NCI-H2196 (cell line): Measurements from ENCODE around the gene EMC10.

Experiments
- DNase-seq: peaks from one replicate; lab custom pipeline; 2025; ENCODE audit not compliant: unreplicated experiment; lab: John Stamatoyannopoulos, UW

The EMC10 gene

DNA sequence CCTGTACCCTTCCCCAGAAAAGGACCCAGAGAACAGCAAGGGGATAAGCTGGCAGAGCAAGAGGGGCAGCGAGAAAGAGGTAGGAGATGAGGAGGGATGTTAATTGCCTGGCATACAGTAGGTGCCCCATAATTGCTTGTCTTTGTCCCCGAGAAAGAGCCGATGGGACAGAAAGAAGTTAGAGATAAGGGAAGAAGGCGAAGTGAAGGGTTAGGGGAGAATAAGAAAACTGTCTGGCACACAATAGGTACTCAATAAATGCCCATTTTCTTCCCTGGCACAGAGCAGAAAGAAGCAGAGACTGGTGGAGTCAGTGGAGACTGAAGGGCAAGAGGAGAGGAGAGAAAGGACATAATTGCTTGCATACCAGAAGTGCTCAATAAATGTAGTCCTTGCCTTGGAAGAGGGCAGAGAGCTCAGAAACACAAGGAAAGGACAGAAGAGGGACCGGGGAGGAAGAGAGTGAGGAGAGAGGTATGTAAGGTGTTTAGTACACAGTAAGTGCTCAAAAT, 18.8 kb downstream of the EMC10 start:
- no peak for DNase-seq

DNA sequence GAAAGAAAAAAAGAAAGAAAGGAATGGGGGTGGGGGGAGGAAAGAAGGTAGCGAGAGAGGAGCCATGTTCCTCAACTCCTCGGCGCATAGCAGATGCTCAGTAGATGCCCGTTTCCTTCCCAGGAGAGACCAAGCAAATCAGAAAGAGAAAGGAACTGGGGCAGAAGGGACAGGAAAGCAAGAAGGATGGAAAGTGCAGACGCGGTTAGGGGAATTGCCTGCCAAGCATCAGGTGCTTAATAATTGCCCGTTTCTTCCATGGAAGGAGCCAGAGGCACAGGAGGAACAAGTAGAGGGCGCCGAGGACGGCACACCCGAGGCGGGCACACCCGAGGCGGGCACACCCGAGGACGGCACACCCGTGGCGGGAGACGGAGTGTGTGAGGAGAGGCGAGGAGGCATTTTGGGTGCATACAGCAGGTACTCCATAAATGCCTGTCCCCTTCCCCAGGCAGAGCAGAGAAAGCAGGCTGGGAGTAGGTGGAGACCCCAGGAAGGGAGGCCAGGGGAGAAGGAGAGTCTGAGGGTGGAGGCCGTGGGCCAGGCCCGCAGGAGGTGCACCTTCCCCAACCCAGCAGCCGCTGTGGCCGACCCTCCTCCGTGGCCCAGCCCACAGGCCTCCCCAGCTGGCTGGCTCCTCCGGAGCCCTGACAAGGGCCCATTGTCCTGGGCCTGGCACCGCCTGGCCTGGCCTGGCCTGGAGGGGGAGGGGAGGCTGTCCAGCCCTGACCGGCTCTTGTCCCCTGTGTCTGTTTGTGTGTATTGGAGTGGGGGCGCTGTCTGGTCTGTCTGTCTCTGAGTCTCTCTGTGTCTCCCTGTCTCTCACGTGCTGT, 20.1 kb downstream of the EMC10 start:
- peak; percentile 42 for DNase-seq

DNA sequence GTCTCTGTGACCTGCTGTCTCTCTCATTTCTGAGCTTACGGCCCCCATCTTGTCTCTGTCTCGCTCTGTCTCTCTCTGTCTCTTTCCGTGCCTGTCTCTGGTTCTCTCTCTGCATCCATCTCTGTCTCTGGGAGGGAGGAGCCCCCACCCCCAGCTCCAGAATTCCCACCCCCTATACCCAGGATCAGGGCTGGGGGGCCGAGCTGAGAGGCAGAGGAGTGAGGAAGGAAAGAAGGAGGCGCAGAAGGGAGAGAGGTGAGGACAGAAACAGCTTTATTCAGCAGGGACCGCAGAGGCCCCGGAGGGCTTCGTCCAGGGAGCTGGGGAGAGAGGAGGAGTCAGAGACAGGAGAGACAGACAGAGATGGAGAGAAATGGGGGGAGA, 20.7 kb downstream of the EMC10 start:
- DNase-seq = no peak

DNA sequence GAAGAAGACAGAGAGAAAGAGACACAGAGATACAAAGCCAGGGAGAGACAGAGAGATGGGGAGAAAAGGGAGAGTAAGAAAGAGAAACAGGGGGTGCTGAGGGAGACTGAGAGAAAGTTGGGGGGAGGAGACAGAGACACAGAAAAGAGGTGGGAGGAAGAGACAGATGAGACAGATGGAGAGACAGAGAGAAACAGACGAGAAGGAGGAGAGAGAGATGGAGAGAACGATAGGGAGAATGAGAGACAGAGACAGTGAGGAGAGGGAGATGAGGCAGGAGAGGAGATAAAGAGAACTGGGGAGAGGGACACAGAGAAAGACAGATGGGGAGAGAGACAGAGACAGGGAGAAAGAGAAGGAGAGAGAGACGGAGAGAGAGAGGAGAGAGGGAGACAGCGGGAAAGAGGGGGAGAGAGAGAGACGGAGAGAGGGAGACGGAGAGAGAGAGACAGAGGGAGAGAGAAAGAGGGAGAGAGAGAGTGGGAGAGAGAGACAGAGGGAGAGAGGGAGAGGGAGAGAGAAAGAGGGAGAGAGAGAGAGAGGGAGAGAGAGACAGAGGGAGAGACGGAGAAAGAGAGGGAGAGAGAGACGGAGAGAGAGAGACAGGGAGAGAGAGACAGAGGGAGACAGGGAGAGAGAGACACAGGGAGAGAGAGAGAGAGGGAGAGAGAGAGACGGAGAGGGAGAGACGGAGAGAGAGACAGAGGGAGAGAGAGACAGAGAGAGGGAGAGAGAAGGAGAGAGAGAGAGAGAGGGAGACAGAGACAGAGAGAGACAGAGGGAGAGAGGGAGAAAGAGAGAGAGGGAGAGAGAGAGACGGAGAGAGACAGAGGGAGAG, 22.1 kb downstream of the EMC10 start:
- no peak for DNase-seq

DNA sequence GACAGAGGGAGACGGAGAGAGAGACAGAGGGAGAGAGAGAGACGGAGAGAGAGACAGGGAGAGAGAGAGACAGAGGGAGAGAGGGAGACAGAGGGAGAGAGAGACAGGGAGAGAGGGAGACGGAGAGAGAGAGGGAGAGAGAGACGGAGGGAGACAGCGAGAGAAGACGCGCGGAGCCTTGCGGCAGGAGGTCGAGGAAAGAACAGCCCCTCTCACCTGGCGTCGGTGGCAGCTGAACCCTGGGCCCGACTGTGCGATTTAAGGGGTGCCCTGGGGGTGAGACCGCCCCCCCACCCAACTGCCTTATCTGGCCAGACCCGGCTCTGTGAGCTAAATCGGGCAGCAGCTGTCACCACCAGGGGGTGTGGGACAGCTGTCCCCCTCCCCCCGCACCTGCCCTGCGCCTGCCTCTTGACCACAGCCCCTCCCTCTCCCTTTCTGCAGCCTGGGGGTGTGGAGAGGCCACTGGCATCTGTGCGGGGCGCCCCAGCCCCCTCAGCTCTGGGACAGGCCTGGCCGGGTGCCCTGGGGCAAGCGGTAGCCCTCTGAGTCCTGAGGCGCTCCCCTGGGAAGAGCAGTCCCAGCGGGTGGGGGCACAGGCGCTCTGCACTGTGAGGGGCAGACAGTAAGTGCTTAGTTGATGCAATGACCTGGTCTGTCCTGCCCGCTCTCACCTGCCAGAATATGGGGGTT, 23.9 kb downstream of the EMC10 start:
- DNase-seq = no peak

DNA sequence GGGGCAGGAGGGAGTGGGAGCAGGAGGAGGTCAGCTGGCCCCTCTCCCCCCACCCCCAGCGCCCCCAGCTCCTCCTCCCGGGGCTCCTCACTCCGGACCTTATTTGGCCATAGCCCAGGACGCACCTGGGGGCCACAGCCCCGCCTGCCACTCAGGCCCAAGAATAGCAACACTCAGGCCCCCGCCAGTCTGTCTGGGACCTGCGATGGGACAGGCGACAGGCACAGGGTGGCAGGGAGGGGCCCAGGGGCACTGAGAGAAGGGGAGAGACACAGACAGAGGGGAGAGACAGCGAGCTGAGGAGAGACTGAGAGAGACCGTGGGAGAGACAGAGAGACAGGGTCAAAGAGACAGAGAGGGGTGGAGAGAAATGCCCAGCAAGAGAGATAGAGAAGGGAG, 24.4 kb downstream of the EMC10 start:
- no peak for DNase-seq

DNA sequence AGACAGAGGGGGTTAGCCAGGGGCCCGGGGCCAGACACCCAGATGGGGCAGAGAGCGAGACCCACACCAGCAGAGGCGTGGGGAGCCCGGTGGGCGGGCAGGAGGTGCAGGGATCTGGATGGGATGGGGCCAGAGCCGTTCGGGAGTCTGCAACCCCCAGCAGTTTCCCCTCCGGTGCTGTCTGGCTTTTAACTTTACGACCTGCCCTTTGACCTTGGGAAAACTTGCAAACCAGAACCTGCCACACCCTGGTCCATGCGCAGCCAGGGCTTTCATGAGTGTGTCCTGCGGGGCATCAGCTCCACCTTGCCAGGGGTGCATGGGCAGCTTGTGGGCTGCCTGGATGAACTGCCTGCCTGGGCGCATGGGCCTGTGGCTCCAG, 24.9 kb downstream of the EMC10 start:
- no peak for DNase-seq

DNA sequence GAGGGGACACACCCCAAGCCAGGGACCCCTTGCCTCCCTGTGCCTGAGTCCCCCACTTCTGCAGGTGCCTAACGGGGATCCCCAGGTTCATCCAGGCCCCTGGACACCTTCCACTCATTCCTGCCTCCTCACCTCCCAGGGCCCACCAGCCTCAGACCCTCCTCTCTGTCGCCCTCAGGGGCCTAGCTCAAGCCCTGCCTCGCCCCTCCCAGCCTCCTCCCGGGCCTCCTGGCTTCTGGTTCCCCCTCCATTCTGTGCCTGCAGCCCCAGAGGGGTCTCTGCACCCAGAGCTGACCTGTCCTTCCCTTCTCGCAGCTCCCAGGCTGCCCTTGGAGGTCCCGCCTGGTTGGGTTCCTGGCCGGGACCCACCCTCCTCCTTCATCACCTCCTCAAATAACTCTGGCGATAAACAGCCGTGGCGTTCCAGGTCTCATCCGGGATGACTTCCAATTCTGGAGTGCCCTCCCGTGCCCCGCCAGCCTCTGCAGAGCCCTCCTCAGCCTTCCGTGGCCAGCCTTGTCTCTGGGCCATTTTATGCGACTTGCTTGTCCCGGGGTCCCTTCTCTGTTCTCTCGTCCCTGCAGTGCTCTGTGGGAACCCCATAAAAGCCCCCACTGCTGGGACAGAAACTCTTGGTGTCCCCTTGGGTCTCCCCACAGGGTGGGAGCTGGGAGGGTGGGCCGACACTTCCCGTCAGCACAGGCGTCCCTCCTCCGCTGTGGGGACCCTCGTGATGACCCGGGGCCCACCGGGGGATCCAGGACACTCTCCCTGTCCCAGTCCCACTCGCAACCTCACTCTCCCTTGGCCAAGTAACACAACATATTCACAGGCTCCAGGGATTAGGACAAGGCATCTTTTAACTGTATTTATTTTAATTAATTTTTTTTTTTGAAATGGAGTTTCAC, 25.5 kb downstream of the EMC10 start:
- no peak for DNase-seq

DNA sequence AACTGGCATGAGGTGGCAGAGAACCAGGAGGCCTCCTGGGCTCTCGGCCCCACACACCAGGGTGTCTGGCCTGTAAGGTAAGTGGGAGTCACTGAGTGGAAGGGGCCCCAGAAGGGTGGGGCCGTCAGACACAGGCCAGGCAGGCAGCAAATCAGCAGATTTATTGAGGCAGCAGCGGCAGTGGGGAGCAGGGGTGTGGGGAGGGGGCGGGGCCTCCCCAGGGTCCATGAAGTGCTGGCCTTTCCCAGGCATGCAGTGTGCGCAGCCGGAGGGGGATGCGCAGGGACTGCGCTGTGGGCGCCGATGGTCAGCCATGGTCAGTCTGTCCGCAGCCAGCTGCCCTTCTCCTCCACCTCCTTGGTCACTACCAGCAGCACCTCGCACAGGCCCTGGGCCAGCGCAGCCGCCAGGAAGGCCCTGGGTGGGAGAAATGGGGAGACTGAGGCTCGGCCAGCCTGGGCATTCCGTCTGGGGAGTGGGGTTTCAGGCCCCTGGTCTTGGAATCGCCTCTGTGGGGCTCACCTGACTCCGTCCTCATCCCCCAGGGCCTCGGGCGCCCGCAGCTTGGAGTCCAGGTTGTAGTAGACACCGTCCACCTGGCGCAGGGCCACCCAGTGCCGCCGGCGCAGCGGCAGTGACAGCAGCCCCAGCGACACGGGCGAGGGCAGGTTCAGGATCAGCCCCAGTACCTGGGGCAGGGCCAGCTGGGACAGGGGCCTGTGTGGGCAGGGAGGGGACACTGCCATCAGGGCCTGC, 29.7 kb downstream of the EMC10 start:
- DNase-seq = no peak

DNA sequence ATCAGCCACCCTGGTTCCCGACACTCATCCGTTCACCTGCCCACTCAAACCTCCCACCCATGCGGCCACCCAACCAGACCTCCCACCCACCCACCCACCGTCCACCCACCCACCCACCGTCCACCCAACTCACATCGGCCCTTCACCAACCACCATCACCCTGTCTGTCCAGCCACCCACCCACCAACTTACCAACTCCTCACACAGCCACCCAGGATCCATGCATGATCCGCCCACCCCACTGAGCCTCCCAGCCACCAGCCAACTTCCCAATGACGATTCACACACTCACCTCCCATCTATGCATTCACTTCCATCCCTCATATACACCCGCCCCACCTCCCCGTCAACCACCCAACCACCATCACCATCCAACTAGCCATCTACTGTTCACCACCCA, 30.4 kb downstream of the EMC10 start:
- DNase-seq = no peak

DNA sequence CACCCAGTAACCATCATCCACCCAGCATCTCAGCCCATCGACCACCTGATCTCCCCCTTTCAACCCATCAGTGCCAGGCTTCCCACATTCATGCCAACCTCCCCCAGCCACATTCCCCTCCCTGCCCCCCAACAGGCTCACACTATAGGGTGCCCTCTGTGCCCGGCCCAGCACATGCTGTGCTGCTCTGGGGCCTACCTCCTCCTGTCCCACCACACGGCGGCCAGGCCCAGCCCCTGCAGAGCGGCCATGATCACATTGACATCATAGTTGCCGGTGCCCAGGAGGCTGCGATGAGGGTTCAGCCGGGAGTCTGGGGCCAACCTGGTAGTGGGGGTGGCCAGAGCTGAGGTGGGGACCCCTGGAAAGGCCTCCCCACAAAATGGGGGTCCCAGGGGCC, 31.1 kb downstream of the EMC10 start:
- no peak for DNase-seq

DNA sequence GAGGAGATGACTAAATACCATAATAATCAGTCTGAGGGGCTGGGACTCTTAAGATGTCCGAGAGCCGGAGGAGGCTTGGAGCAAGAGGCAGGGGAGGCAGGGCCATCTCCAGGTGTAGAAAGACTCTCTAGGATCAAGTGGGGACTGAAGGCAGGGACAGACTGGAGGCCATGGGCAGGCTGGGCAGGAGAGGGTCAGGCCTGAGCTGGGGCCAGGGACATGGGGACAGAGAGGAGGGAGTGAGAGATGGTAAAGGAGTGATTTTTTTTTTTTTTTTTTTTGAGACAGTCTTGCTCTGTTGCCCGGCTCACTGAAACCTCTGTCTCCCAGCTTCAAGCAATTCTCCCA, 32.5 kb downstream of the EMC10 start:
- DNase-seq = no peak

DNA sequence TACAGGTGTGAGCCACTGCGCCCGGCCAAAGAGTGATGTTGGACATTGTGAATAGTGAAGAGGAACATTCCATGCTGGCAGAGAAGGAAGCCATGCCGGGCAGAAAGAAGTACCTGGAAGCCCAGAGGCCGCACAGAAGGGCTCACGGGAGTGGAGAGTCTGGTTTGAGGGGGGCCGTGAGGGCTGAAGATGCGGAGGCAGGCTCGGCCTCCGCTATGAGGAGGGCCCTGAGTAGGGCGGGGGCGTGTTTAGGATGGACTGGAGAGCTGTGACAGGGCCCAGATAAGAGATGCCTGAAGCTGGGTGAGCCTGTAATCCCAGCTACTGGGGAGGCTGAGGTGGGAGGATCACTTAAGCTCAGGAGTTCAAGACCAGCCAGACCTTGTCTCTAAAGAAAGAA, 33.1 kb downstream of the EMC10 start:
- DNase-seq = no peak

DNA sequence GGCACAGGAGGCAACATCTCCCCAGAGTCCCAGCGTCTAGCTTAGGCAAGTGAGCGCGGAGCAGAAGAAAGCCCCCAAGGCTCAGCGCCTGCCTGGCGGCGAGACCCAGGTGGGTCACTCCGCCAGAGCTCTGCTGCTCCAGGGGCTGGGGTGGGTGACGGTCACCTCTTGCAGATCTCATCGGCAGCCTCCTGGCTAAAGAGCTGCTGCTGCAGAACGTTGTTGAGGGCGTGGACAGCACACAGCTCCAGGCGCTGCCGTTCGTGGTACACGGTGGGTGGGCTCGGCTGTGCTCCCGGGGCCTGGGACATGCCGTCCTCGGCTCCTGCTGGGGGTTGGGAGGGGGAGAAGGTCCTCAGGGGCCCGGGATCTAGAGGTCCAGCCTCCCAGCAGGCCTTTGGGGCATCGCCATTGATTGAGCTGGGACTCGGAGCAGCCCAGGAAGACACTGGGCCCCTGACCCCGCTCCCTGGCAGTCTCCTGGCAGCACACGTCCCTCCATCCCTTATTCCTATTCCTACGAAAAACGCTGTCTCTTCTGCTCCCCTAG, 33.9 kb downstream of the EMC10 start:
- no peak for DNase-seq

DNA sequence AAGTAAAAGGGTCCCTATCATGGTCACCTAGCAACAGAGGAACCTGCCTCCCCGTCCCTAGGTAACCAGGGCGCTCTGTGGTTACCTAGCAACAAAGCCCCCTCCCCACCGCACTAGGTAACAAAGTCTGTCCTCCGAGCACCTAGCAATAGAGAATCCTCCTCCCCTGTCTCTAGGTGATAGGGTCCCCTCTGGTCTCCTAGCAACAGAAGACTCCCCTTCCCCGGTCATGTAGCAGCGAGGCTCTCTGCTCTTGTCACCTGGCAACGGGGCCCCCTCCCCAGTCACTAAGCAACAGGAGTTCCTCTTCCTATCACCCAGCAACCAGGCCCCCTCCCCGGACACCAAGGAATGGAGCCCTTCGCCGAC, 34.4 kb downstream of the EMC10 start:
- DNase-seq = peak; percentile 79

DNA sequence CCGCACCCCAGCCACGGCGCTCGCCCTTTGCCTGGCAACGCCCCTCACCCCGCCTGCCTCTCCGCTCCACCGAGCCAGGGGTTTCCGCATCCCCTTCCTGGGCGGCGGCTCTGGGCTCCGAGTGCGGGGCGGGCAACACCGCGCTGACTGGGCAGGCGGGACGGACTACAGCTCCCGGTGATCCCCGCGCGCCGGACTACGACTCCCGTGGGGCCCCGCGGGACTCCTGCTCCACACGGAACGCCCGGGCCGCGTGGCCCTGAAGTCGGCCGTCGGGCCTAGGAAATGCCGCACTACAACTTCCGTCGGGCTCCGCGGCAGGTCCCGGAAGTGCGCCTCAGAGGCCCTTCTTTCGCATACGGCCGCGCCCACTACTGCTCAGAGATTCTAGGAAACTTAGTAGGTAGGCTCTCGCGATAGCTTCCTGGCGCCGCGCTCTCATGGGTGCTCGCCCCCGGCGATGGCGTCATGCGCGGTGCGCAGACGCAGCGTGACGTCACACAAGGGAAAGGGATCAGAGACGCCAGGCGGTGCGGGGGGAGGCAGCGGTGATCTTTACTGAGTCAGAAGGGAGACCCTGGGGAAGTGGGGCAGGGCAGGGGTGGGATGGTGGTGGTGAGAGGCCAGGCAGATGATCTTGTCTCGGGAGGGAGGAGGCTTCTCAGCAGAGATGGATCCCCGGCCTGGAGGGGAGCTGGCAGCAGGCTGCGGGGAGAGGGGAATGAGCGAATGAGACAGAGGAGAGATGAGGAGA, 34.9 kb downstream of the EMC10 start, which contains the start of gene JOSD2:
JOSD2 (minus strand) TSS at position 123 of the 754 bp plus-strand sequence. CDS start 760 bp downstream, outside the sequence.
- peak; percentile 99 for DNase-seq

DNA sequence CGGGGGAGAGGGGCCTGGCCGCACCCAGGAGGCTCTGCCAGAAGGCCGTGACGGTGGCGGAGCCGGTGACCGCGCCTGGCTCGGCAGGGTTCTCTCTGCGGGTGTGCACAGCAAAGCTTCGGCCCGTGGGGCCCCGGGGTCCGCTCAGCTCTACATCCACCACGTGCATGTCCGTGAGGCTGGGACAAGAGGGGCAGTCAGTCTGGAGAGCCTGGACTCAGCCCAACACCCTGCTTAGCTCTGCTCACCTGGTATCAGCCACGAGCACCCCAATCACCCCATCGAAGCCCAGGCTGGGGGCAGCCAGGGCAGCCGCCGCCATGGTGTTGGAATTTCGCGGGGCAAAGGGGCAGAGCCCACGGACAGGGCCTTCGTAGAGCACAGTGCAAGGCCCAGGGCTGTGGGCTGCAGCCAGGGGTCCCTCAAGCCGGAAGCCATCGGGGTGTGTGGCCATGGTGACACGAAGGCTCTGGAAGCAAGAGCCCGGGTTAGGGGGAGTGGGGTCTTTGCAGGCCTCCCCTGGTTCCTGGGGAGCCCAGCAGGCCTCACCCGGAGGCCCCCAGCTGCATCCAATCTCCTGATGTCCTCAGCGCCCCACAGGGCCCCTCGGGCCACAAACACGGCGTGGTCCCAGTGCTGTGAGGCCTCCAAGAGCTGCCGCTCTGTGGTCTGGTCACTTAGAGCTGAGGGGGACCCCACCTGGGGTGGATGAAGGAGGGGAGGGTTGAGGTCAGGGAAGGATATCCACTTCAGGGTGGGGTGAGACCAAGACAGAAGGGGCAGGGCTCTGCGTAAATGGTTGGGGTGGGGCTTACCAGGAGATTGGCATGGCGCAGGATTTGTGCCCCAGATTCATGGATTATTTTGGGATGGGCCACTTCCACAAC, 36.0 kb downstream of the EMC10 start:
- DNase-seq = no peak
